Measurements from ENCODE around the gene ADARB2. TPM values are rescaled to one million over a fixed set of nuclear protein-coding genes. Genes with fewer than 3 reads are reported as not detected.

The ADARB2 gene
- total RNA-seq, 8 experiments from 2014 or later: 0.13 to 2.6 (median 1.5) TPM

DNA sequence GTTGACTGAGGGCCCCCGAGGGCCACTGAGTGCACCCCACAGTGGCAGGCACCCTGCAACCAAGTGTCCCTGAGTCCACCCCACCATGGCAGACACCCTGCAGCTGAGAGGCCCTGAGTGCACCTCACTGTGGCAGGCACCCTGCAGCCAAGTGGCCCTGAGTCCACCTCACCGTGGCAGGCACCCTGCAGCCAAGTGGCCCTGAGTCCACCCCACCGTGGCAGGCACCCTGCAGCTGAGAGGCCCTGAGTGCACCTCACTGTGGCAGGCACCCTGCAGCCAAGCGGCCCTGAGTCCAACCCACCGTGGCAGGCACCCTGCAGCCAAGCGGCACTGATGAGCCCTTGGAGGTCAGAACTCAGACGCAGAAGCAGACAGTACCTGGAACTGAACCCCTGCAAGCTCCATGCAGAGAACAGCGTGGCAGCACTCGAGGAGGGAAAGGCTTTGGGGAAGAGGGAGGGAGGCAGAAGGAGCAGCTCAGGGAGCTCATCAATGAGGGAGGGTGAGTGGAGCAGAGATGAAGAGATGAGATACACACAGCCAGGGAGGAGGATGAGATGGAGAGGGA, 524.7 kb downstream of the ADARB2 start:
- no peak overlapping the region for H3K27ac ChIP-seq

GRCh38 chr10:1211844-1212570, 525.3 kb downstream of the ADARB2 start:
- 0 to 82% (median 55%) methylated on average over 1 to 14 of the region's 16 CpGs; no CpG with 5 or more reads in 3 of the 10 experiments for WGBS, 10 experiments
- Histone ChIP-seq H3K4me3 (no peak overlapping the region), H3K27ac (no peak overlapping the region), H3K4me1 (replicated peaks in 1 of 2) (peaks cover 0 to 4% of the 10 kb centered on the region in 2 donors)
- in situ Hi-C loops (cut with MboI; ENCODE audit: low pct_unique_long_range_greater_than_20kb in 2 of 9, low sequenced_read_pairs in 9 of 9, unreplicated experiment in 9 of 9): no loop called here
- peak in 1 of 8 experiments; percentile 54 for ATAC-seq (replicated peaks in 6 of 8)

More for the DNA sequence above, 524.7 kb downstream of the ADARB2 start:
- peak in 1 of 8 experiments; percentile 12 for ATAC-seq (replicated peaks in 6 of 8)
- 0 to 78% (median 49%) methylated on average over 1 to 6 of the region's 9 CpGs; no CpG with 5 or more reads in 3 of the 10 experiments for WGBS, 10 experiments
- in situ Hi-C loops (cut with MboI; ENCODE audit: low pct_unique_long_range_greater_than_20kb in 2 of 9, low sequenced_read_pairs in 9 of 9, unreplicated experiment in 9 of 9): no loop called here
- H3K4me1 ChIP-seq (replicated peaks in 1 of 2): peaks cover 0 to 2% of the 10 kb centered on the region in 2 donors
- no peak overlapping the region for H3K4me3 ChIP-seq

DNA sequence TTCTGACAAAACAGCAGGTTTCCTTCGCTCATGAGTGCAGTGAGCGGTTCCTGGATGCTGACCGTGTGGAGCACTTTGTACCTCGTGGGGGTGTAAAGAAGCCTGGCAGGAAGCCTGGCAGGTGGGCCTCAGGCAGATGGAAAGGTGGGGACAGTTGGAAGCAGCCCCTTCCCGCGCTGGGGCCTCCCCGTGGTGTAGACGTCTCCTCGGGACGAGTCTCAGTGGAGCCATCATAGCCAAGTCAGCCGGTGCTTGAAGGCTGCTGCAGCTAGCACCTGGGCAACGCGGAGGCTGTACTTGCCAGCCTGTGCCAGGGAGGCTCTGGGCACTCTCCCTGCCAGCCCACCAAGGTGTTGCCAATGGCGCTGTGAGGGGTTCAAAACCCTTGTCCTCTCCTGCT, 526.7 kb downstream of the ADARB2 start:
- Histone ChIP-seq H3K27ac (no peak overlapping the region), H3K4me3 (no peak overlapping the region), H3K4me1 (replicated peaks in 1 of 2) (peaks cover 0 to 4% of the 10 kb centered on the region in 2 donors)
- no peak for ATAC-seq (replicated peaks in 6 of 8)
- 39 to 94% (median 74%) methylated on average over 2 to 14 of the region's 14 CpGs; no CpG with 5 or more reads in 4 of the 10 experiments for WGBS, 10 experiments
- in situ Hi-C loops (cut with MboI; ENCODE audit: low pct_unique_long_range_greater_than_20kb in 2 of 9, low sequenced_read_pairs in 9 of 9, unreplicated experiment in 9 of 9): no loop called here

GRCh38 chr10:1209355-1209979, 527.9 kb downstream of the ADARB2 start:
- Histone ChIP-seq H3K4me1 (replicated peaks in 1 of 2) (peaks cover 0 to 5% of the 10 kb centered on the region in 2 donors), H3K27ac (no peak overlapping the region), H3K4me3 (no peak overlapping the region)
- in situ Hi-C loops (cut with MboI; ENCODE audit: low pct_unique_long_range_greater_than_20kb in 2 of 9, low sequenced_read_pairs in 9 of 9, unreplicated experiment in 9 of 9): no loop called here
- 0 to 95% (median 64%) methylated on average over 1 to 5 of the region's 8 CpGs; no CpG with 5 or more reads in 3 of the 10 experiments for WGBS, 10 experiments
- no peak for ATAC-seq (replicated peaks in 6 of 8)

DNA sequence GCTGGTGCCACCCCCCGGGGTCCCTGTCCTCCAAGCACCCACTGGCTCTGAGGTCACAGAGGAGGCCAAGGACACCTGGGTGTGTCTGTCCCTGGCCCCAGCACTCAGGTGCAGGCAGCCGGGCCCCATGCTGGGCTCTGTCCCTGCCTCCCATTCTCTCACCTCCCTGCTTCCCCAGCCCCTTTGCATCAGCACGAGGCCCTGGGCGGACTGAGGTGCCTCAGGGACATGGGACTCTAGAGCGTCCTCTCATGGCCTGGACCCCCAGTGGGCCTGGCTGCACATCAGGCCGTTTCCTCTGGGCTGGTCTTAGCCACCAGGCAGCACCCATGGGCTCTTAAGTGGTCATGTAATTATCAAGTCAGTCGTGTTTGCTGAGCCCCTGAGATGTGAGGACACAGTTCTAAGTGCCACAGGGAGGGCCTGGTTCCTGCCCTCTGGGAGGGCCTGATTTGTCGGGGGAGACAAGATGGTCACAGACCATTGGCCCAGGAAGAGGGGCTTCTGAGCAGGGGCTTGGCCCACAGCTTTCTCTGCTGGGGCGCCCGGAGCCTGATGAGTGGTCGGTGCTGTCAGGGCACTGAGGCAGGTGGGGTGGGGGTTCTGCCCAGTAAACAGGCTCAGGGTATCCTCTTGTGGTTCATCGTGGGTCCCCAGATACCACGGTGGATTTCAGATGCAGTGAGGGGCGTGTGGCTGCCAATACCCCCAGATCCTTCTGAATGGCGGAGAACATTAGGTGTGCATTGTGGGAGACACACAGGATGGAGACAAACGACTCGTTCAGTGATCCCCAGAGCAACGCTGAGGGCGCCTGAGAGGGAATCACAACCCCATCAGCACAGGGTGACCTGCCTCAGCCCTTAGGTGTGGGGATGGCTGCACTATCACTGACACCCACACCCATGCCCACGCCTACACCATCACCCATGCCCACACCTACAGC, 528.7 kb downstream of the ADARB2 start:
- WGBS, 10 experiments: 0 to 90% (median 60%) methylated on average over 1 to 7 of the region's 20 CpGs; no CpG with 5 or more reads in 4 of the 10 experiments
- H3K4me1 ChIP-seq (replicated peaks in 1 of 2): peaks cover 0 to 7% of the 10 kb centered on the region in 2 donors
- in situ Hi-C loops (cut with MboI; ENCODE audit: low pct_unique_long_range_greater_than_20kb in 2 of 9, low sequenced_read_pairs in 9 of 9, unreplicated experiment in 9 of 9): no loop called here
- no peak overlapping the region for H3K27ac ChIP-seq
- no peak overlapping the region for H3K4me3 ChIP-seq
- no peak for ATAC-seq (replicated peaks in 6 of 8)

DNA sequence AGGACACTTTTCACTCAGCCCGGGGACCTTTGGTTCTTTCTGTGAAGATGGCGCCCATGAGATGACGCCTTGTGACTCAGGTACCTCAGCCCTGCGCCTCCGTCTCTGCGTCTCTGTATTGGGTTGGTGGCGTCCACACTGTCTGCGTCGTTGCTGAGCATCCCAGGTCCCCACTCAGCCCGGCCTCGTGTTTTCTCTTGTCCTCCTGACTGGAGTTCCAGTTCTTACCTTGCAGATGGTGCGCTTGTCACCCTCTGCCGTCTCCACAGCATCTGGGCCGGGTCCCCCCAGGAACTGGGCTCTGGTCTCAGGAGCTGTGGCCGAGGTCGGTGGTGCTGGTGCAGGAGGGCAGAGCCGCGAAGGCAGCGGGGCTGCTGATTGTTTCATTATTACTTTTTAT, 530.7 kb downstream of the ADARB2 start:
- no peak for ATAC-seq (replicated peaks in 6 of 8)
- WGBS, 10 experiments: 60 to 93% (median 87%) methylated on average over 3 to 9 of the region's 19 CpGs; no CpG with 5 or more reads in 4 of the 10 experiments
- Histone ChIP-seq H3K27ac (no peak overlapping the region), H3K4me3 (no peak overlapping the region), H3K4me1 (replicated peaks in 1 of 2) (peaks cover 0 to 5% of the 10 kb centered on the region in 2 donors)
- in situ Hi-C loops (cut with MboI; ENCODE audit: low pct_unique_long_range_greater_than_20kb in 2 of 9, low sequenced_read_pairs in 9 of 9, unreplicated experiment in 9 of 9): no loop called here

DNA sequence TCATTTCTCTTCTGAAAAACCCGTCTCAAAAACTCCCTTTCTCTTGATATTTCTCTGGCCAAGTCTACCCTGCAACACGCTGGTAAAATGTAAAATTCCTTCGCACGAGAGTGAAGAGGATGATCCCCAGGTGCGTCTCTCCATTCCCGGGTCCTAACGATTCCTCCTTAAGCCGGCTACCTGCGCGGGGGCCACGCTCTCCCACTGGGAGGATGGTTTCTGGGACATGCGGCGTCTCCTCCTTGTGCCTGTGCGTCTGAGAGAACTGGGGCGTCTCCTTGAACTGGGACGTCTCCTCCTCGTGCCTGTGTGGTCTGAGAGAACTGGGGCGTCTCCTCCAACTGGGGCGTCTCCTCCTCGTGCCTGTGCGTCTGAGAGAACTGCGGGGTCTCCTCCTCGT, 531.2 kb downstream of the ADARB2 start:
- Histone ChIP-seq H3K4me3 (no peak overlapping the region), H3K4me1 (replicated peaks in 1 of 2) (peaks cover 0 to 5% of the 10 kb centered on the region in 2 donors), H3K27ac (no peak overlapping the region)
- WGBS, 10 experiments: 20 to 93% (median 53%) methylated on average over 1 to 11 of the region's 23 CpGs; no CpG with 5 or more reads in 5 of the 10 experiments
- no peak for ATAC-seq (replicated peaks in 6 of 8)
- in situ Hi-C loops (cut with MboI; ENCODE audit: low pct_unique_long_range_greater_than_20kb in 2 of 9, low sequenced_read_pairs in 9 of 9, unreplicated experiment in 9 of 9): no loop called here

DNA sequence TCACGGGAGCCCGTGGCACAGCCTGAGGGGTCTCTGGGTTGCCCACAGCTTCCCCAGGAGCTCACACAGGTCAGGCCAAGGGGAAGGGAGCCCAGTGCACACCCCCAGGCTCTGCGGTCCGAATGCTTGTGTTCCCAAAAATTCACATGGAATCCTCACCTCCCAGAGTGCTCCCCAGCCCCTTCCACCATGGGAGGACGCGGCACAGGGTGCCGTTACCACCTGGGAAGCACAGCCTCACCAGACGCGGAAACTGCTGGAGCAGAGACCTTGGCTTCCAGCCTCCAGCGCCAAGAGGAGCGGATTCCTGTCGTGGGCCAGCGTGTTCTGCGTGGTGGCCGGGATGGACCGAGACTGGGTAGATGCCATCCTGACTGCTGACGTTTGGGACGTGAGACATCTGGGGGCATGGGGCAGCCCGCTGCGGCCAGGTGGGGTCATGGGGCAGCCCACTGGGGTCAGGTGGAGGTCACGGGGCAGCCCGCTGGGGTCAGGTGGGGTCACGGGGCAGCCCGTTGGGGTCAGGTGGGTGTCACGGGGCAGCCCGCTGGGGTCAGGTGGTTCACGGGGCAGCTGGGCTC, 531.8 kb downstream of the ADARB2 start:
- in situ Hi-C loops (cut with MboI; ENCODE audit: low pct_unique_long_range_greater_than_20kb in 2 of 9, low sequenced_read_pairs in 9 of 9, unreplicated experiment in 9 of 9): no loop called here
- no peak overlapping the region for H3K4me3 ChIP-seq
- H3K4me1 ChIP-seq (replicated peaks in 1 of 2): peaks cover 0 to 10% of the 10 kb centered on the region in 2 donors
- ATAC-seq (replicated peaks in 6 of 8): no peak
- no peak overlapping the region for H3K27ac ChIP-seq
- WGBS, 10 experiments: 80 to 93% methylated on average over 2 to 7 of the region's 27 CpGs; no CpG with 5 or more reads in 8 of the 10 experiments

DNA sequence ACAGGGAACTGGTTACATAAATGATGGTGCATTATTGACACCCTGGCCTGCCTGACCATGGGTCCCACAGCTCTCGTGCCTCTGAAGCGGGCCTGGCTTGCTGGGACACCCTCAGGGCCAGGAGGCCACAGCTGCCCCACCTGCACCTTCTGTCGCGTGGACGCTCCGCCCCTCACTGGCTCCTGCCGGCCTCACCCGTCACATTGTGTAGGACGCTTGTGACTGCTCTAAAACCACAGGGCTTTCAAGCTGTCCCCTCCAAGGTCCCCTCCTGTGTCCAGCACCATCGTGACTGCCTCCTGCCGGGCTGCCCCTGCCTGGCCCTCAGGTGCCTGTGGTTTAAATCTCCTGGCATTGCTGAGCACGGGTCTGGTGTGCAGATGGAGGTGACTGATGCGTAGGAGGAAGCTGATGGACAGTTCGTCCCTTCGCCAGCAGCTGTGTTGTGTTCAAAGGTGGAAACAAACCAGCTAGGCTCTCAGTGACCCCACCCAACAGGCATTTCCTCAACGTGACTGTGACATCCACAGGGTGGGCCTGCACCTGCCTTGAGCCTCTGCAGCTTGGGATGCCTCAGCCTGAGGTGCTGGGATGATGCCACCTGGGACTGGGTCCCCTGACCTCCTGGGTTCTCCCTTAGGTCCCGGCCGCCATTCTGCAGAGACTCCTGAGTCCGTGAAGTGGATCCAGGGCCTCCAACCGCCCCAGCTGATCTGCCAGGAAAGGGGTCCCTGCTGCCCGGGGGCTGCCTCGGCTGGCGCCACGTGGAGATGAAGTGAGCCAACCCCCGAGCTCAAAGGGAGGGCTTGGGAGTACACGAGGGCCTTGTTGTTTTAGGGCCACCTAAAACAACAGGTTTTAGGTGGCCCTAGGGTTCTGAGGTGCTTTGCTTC, 532.6 kb downstream of the ADARB2 start:
- Histone ChIP-seq H3K27ac (no peak overlapping the region), H3K4me1 (replicated peaks in 1 of 2) (peaks cover 0 to 12% of the 10 kb centered on the region in 2 donors), H3K4me3 (no peak overlapping the region)
- 60 to 92% (median 76%) methylated on average over 4 to 13 of the region's 26 CpGs; no CpG with 5 or more reads in 6 of the 10 experiments for WGBS, 10 experiments
- in situ Hi-C loops (cut with MboI; ENCODE audit: low pct_unique_long_range_greater_than_20kb in 2 of 9, low sequenced_read_pairs in 9 of 9, unreplicated experiment in 9 of 9): no loop called here
- peak in 2 of 8 experiments; percentile 20 to 32 for ATAC-seq (replicated peaks in 6 of 8)

DNA sequence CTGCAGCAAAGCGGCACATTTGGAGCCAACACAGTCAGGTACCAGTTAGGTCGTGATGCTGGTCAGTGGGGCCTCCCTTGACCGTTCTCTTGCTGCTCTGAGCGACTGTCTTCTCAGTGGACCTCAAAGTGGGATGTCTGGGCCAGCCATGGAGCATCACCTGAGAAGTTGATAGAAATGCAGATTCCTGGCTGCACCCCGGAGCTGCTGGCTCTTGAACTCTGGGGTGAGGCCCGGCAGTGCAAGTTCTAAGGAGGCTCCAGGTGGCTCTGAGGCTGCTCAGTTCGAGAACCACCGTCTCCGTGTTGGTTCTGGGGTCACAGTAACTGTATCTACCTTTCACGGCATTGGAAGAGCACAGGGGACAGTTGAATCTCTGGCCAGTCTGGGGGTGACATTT, 533.6 kb downstream of the ADARB2 start:
- 8 to 80% (median 40%) methylated on average over 1 to 9 of the region's 10 CpGs; no CpG with 5 or more reads in 3 of the 10 experiments for WGBS, 10 experiments
- Histone ChIP-seq H3K27ac (no peak overlapping the region), H3K4me3 (no peak overlapping the region), H3K4me1 (replicated peaks in 1 of 2) (peaks cover 0 to 12% of the 10 kb centered on the region in 2 donors)
- in situ Hi-C loops (cut with MboI; ENCODE audit: low pct_unique_long_range_greater_than_20kb in 2 of 9, low sequenced_read_pairs in 9 of 9, unreplicated experiment in 9 of 9): no loop called here
- ATAC-seq (replicated peaks in 6 of 8): no peak

DNA sequence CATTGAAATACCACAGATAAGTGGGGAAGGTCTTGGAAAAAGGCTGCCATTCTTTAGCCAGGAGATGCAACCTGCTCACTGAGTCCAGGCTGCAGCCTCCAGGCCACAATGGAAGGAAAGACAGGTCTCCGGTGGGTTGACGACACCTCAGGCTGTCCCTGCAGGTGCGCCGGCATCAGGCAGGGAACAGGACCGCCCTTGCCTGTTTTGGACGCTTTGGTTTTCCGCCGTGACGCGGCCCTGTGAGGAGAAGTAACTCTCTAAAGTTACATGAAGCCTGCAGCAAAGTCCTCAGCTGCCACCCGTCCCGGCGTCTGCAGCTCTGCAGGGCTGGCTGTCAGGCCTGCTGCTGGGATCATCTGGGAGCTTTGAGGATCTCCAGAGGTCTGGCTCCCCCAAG, 534.1 kb downstream of the ADARB2 start:
- H3K4me3 ChIP-seq: no peak overlapping the region
- in situ Hi-C loops (cut with MboI; ENCODE audit: low pct_unique_long_range_greater_than_20kb in 2 of 9, low sequenced_read_pairs in 9 of 9, unreplicated experiment in 9 of 9): no loop called here
- no peak for ATAC-seq (replicated peaks in 6 of 8)
- H3K4me1 ChIP-seq (replicated peaks in 1 of 2): peaks cover 0 to 12% of the 10 kb centered on the region in 2 donors
- 23 to 96% (median 90%) methylated on average over 1 to 10 of the region's 13 CpGs; no CpG with 5 or more reads in 5 of the 10 experiments for WGBS, 10 experiments
- H3K27ac ChIP-seq: no peak overlapping the region
